K562 treated with DMSO at 1 percent for 24 hours (cell line): ENCODE results near the gene ARHGAP42. TPM values are rescaled to one million over a fixed set of nuclear protein-coding genes. Genes with fewer than 3 reads are reported as not detected.

Experiments used
- total RNA-seq: library from RNA; unstranded; fragments of 300-600 nt; gene quantifications from 2 replicates; pipeline ENCODE4 v1.2.3, GENCODE V29; 2022; ENCODE audit warnings: low read depth; ENCODE audit not compliant: insufficient read depth

The ARHGAP42 gene
- total RNA-seq, result 1.2 and 2.0 TPM in 2 replicates

GRCh38 chr11:100687054-100687629 lies at the start of gene ARHGAP42:
Gene ARHGAP42, plus strand, starts transcription at chr11:100687288. Its CDS starts 391 bp downstream, at chr11:100687679.

